C4-2B (cell line): ENCODE data around the gene MYL7.
"Not testable (repeated sequence)": the region's sequence is repeated elsewhere in the genome, so short reads cannot be mapped to it uniquely, and the experiment has no call there.

Experiments
- H3K27ac ChIP-seq: fragments of 450-650 bp; 2 replicates; pipeline ENCODE4 v1.5.1; 2017
- CTCF ChIP-seq: fragments of 450-650 bp; conservative IDR thresholded peaks from 2 replicates; pipeline ENCODE4 v1.5.1; 2017; ENCODE audit warnings: mild to moderate bottlenecking
- ZFX ChIP-seq: fragments of 450-650 bp; IDR thresholded peaks from 2 replicates; pipeline ENCODE4 v1.6.1; 2017

The MYL7 gene

GRCh38 chr7:44176486-44176885 lies 35.4 kb upstream of the MYL7 start:
- no peak overlapping the region for H3K27ac ChIP-seq
- TF ChIP-seq CTCF, result no peak
- no peak for TF ChIP-seq ZFX

GRCh38 chr7:44175730-44176129 lies 34.6 kb upstream of the MYL7 start:
- H3K27ac ChIP-seq, result no peak overlapping the region
- TF ChIP-seq ZFX (no peak), CTCF (no peak)

GRCh38 chr7:44174694-44174948 lies 33.5 kb upstream of the MYL7 start:
- not testable (repeated sequence) for H3K27ac ChIP-seq

- H3K27ac ChIP-seq, result no peak overlapping the region
- no peak for TF ChIP-seq CTCF
- TF ChIP-seq ZFX, result no peak
These were observed 33.0 kb upstream of the MYL7 start for GRCh38 chr7:44173911-44174693.

GRCh38 chr7:44172803-44173424 lies 31.8 kb upstream of the MYL7 start:
- TF ChIP-seq ZFX (no peak), CTCF (no peak)
- no peak overlapping the region for H3K27ac ChIP-seq

GRCh38 chr7:44172352-44172751 lies 31.2 kb upstream of the MYL7 start:
- TF ChIP-seq CTCF (no peak), ZFX (no peak)
- H3K27ac ChIP-seq, result no peak overlapping the region

GRCh38 chr7:44171901-44172300 lies 30.8 kb upstream of the MYL7 start:
- H3K27ac ChIP-seq, result not testable (repeated sequence)

GRCh38 chr7:44167920-44168319 lies 26.8 kb upstream of the MYL7 start:
- TF ChIP-seq ZFX (no peak), CTCF (no peak)
- no peak overlapping the region for H3K27ac ChIP-seq
